ENCODE measurements around the gene QKI.

Gene QKI

GRCh38 chr6:163490826-163491577, 76.5 kb downstream of the QKI start:
- DNase-seq: peak; percentile 12

- no peak for DNase-seq
These were observed 77.3 kb downstream of the QKI start for GRCh38 chr6:163491737-163492300.

- DNase-seq: no peak
These were observed 79.8 kb downstream of the QKI start for GRCh38 chr6:163494279-163494727.

- DNase-seq: no peak
These were observed 81.7 kb downstream of the QKI start for GRCh38 chr6:163496205-163496604.

GRCh38 chr6:163500105-163500504, 85.6 kb downstream of the QKI start:
- DNase-seq: no peak

GRCh38 chr6:163501026-163501425, 86.5 kb downstream of the QKI start:
- DNase-seq: no peak

GRCh38 chr6:163501439-163501838, 86.9 kb downstream of the QKI start:
- no peak for DNase-seq

- DNase-seq: no peak
These were observed 90.6 kb downstream of the QKI start for GRCh38 chr6:163504984-163505640.

- no peak for DNase-seq
These were observed 93.4 kb downstream of the QKI start for GRCh38 chr6:163507965-163508364.

- no peak for DNase-seq
These were observed 98.5 kb downstream of the QKI start for GRCh38 chr6:163513003-163513402.

- DNase-seq: no peak
These were observed 99.2 kb downstream of the QKI start for GRCh38 chr6:163513570-163514166.

- DNase-seq: no peak
These were observed 102.4 kb downstream of the QKI start for GRCh38 chr6:163516908-163517307.

GRCh38 chr6:163520956-163521355, 106.4 kb downstream of the QKI start:
- no peak for DNase-seq

- no peak for DNase-seq
These were observed 107.5 kb downstream of the QKI start for GRCh38 chr6:163522033-163522432.

GRCh38 chr6:163525926-163526325, 111.4 kb downstream of the QKI start:
- DNase-seq: no peak

- DNase-seq: no peak
These were observed 111.8 kb downstream of the QKI start for GRCh38 chr6:163526346-163526745.

- DNase-seq: no peak
These were observed 112.8 kb downstream of the QKI start for GRCh38 chr6:163527291-163527690.

GRCh38 chr6:163529605-163530004, 115.1 kb downstream of the QKI start:
- no peak for DNase-seq

- DNase-seq: no peak
These were observed 115.9 kb downstream of the QKI start for GRCh38 chr6:163530406-163530805.

GRCh38 chr6:163531122-163531521, 116.6 kb downstream of the QKI start:
- DNase-seq: no peak

GRCh38 chr6:163532526-163533078, 118.1 kb downstream of the QKI start:
- no peak for DNase-seq

GRCh38 chr6:163533443-163533842, 118.9 kb downstream of the QKI start:
- no peak for DNase-seq

GRCh38 chr6:163536770-163537169, 122.3 kb downstream of the QKI start:
- DNase-seq: no peak
